Gastroesophageal sphincter (tissue), 4 donors: Measurements from ENCODE around the gene TP63. TPM values are rescaled to one million over a fixed set of nuclear protein-coding genes. Genes with fewer than 3 reads are reported as not detected.

ENCODE experiments used
- ATAC-seq: fragments of 150-250 bp; one replicate; pipeline ENCODE4 v1.9.1; 2016; ENCODE audit warnings: mild to moderate bottlenecking, moderate library complexity
- H3K27ac ChIP-seq, 4 donors: fragments of 200-600 bp; sonication (generic) in 3 of 4; 1 replicate in 3 of 4; 2 replicates in 1 of 4; pipeline ENCODE4 v1.5.1; 2016 to 2019
- H3K27me3 ChIP-seq: fragments of 200-600 bp; sonication (generic); one replicate; pipeline ENCODE4 v1.5.1; 2019
- H3K36me3 ChIP-seq, 2 donors: fragments of 200-600 bp; sonication (generic); one replicate each; pipeline ENCODE4 v1.5.1; 2019; ENCODE audit warnings: control low read depth in 1 of 2
- H3K4me1 ChIP-seq, 3 donors: fragments of 200-600 bp; sonication (generic); 1 replicate in 2 of 3; 2 replicates in 1 of 3; pipeline ENCODE4 v1.5.1; 2016 to 2019; ENCODE audit warnings: control low read depth in 2 of 3
- H3K4me3 ChIP-seq, 2 donors: fragments of 200-600 bp; sonication (generic); one replicate each; pipeline ENCODE4 v1.5.1; 2019; ENCODE audit warnings: mild to moderate bottlenecking in 1 of 2, moderate library complexity in 1 of 2
- H3K9me3 ChIP-seq, 3 donors: fragments of 200-600 bp; sonication (generic); one replicate each; pipeline ENCODE4 v1.5.1; 2017 to 2019; ENCODE audit warnings: control low read depth in 2 of 3
- CTCF ChIP-seq, 4 experiments: fragments of 200-600 bp in 2 of 4; fragments of 450-650 bp in 2 of 4; sonication (generic) in 1 of 4; IDR thresholded peaks; one replicate each; pipeline ENCODE4 v1.5.1; 2017 to 2019; ENCODE audit warnings: antibody characterized with exemption in 4 of 4, mild to moderate bottlenecking in 2 of 4, moderate library complexity in 2 of 4
- EP300 ChIP-seq: sonication (generic); formaldehyde crosslinking; IDR thresholded peaks from one replicate; pipeline ENCODE4 v1.6.1; 2017; ENCODE audit warnings: antibody characterized with exemption, mild to moderate bottlenecking
- POLR2A ChIP-seq, 2 donors: fragments of 450-650 bp; IDR thresholded peaks; one replicate each; pipeline ENCODE4 v1.6.1; 2017; ENCODE audit warnings: antibody characterized with exemption in 2 of 2, mild to moderate bottlenecking in 2 of 2, moderate library complexity in 1 of 2
- POLR2AphosphoS5 ChIP-seq: sonication (generic); formaldehyde crosslinking; IDR thresholded peaks from one replicate; pipeline ENCODE4 v1.6.1; 2017; ENCODE audit warnings: antibody characterized with exemption
- WGBS, 2 donors: methylation state at CpG; one replicate each; pipeline ENCODE4 v1.1.5; 2018; ENCODE audit warnings: low coverage in 1 of 2; 5-methylcytosine and 5-hydroxymethylcytosine counted together
- total RNA-seq, 4 donors: library from RNA; depleted of rRNA; stranded (reverse); fragments of >200 nt; gene quantifications; one replicate each; pipeline ENCODE4 v1.1.0, GENCODE V29; 2016

Gene TP63
- total RNA-seq, 4 donors from 2014 or later: 0.13 to 7.4 (median 3.4) TPM; not detected in 1

- no peak for ATAC-seq
- Histone ChIP-seq H3K27ac (no peak overlapping the region), H3K27me3 (no peaks in the 10 kb centered on the region), H3K4me3 (no peak overlapping the region), H3K9me3 (no peaks in the 10 kb centered on the region), H3K36me3 (no peaks in the 10 kb centered on the region), H3K4me1 (no peaks in the 10 kb centered on the region)
- WGBS, 2 donors: 92 to 94% methylated on average over 2 to 4 of the region's 6 CpGs
- TF ChIP-seq CTCF (IDR thresholded peaks at IDR 0.05) (no peak), POLR2A (IDR thresholded peaks at IDR 0.05) (no peak), POLR2AphosphoS5 (no peak), EP300 (no peak)
Observed at GRCh38 chr3:189758186-189758585, 127.0 kb downstream of the TP63 start.

- no peak overlapping the region for H3K27ac ChIP-seq
- no peak overlapping the region for H3K4me3 ChIP-seq
- no peaks in the 10 kb centered on the region for H3K27me3 ChIP-seq
- TF ChIP-seq POLR2A (IDR thresholded peaks at IDR 0.05) (no peak), EP300 (no peak), CTCF (IDR thresholded peaks at IDR 0.05) (no peak), POLR2AphosphoS5 (no peak)
- no peak for ATAC-seq
- H3K4me1 ChIP-seq: no peaks in the 10 kb centered on the region
- 61 to 63% methylated on average over 2 of the region's 2 CpGs for WGBS, 2 donors
- H3K36me3 ChIP-seq: no peaks in the 10 kb centered on the region
- no peaks in the 10 kb centered on the region for H3K9me3 ChIP-seq
Observed at GRCh38 chr3:189766416-189766815, 135.2 kb downstream of the TP63 start.

- TF ChIP-seq POLR2AphosphoS5: no peak
- no peak for TF ChIP-seq POLR2A (IDR thresholded peaks at IDR 0.05)
- TF ChIP-seq EP300: no peak
- TF ChIP-seq CTCF (IDR thresholded peaks at IDR 0.05): no peak
- Histone ChIP-seq H3K36me3 (no peaks in the 10 kb centered on the region), H3K9me3 (no peaks in the 10 kb centered on the region), H3K4me1 (no peaks in the 10 kb centered on the region), H3K27me3 (no peaks in the 10 kb centered on the region), H3K27ac (no peak overlapping the region), H3K4me3 (no peak overlapping the region)
- WGBS, 2 donors: 65 to 79% methylated on average over 4 of the region's 4 CpGs
- ATAC-seq: no peak
Observed at GRCh38 chr3:189771842-189772450, 140.8 kb downstream of the TP63 start.

- Histone ChIP-seq H3K4me3 (no peak overlapping the region), H3K9me3 (no peaks in the 10 kb centered on the region), H3K27ac (no peak overlapping the region), H3K4me1 (no peaks in the 10 kb centered on the region), H3K27me3 (no peaks in the 10 kb centered on the region), H3K36me3 (no peaks in the 10 kb centered on the region)
- no peak for TF ChIP-seq CTCF (IDR thresholded peaks at IDR 0.05)
- no peak for TF ChIP-seq EP300
- TF ChIP-seq POLR2A (IDR thresholded peaks at IDR 0.05): no peak
- no peak for TF ChIP-seq POLR2AphosphoS5
- WGBS, 2 donors: 24 to 40% methylated on average over 2 of the region's 2 CpGs
- no peak for ATAC-seq
Observed at GRCh38 chr3:189772584-189772983, 141.4 kb downstream of the TP63 start.

DNA sequence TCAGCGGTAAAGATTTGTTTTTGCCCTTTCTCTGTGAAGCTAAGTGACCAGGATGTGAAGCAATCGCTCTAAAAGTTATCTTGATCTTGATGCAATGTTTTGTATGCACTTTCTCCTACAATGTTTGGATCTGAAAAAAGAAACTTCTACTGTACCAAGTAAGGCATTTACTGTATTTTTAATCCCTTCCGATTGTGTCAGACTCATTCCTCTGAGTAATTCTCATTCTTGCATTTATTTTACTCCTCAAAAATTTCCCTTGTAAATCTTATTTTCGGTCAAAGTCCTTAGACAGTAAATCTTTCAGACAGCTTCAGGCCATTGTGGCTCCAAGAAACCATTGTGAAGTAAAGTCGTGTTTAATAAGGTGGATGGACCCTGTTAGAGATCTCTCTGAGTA lies 141.9 kb downstream of the TP63 start:
- Histone ChIP-seq H3K4me1 (no peaks in the 10 kb centered on the region), H3K36me3 (no peaks in the 10 kb centered on the region), H3K4me3 (no peak overlapping the region), H3K9me3 (no peaks in the 10 kb centered on the region), H3K27me3 (no peaks in the 10 kb centered on the region), H3K27ac (no peak overlapping the region)
- no peak for ATAC-seq
- WGBS, 2 donors: 21 to 45% methylated on average over 4 to 5 of the region's 5 CpGs
- no peak for TF ChIP-seq POLR2AphosphoS5
- TF ChIP-seq CTCF (IDR thresholded peaks at IDR 0.05): no peak
- TF ChIP-seq EP300: no peak
- TF ChIP-seq POLR2A (IDR thresholded peaks at IDR 0.05): no peak
